ENCODE results near the gene WDR33.
"Not testable (repeated sequence)": the region's sequence is repeated elsewhere in the genome, so short reads cannot be mapped to it uniquely, and the experiment has no call there.

The WDR33 gene

DNA sequence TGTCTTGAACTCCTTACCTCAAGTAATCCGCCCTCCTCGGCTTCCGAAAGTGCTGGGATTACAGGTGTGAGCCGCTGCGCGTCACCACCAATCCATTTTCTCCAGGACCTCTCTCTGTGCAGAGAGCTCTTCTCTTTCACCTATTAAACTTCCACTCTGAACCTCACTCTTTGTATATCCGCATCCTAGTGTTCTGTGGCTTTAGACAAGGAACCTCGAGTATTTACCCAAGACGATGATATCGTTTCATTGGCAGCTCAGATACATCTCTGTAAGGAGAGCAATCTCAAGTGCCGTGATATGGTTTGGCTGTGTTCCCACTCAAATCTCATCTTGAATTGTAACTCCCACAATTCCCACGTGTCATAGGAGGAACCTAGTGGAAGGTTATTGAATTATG is 15.1 kb upstream of the WDR33 start:
- H3K9me3 ChIP-seq (ENCODE audit: insufficient read depth, low read length) = peaks cover 48% of the 10 kb centered on the region

DNA sequence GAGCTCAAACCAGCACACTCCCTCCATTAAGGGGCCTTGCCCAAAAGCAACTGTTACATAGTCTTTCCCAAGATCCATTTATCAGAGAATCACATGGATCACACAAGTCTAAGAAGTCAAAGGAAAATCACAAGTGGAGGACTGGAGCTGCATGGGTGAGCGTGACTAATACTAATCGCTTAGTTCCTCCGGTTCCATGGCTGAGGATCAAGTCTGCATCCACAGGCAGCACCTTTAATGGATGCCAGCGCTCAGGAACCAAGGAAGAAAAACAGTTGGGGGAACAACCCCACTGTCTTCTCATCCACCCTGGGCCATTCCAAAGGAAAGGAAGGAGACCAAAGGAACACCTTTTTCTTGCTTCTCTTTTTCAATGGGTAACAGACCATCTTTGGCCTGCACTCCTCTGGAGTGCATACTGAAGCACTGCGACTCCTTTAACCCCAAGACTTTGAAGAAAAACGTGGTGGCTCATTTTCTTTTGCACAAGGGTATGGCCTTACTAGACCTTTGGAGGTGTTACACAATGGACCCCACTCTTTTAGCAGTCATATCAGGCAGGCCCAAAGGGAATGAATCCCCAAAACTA is 9.2 kb upstream of the WDR33 start:
- H3K27me3 ChIP-seq (ENCODE audit: insufficient read depth, insufficient read length) = no peaks in the 10 kb centered on the region
- H3K4me3 ChIP-seq (ENCODE audit: insufficient read length, low read depth) = no peak overlapping the region
- TF ChIP-seq YY1 (IDR thresholded peaks at IDR 0.05; ENCODE audit: insufficient read depth, insufficient read length) (peak; percentile 14), ZNF274 (IDR thresholded peaks at IDR 0.05; ENCODE audit: low read depth, low read length) (no peak)
- H3K9me3 ChIP-seq (ENCODE audit: insufficient read depth, low read length) = peaks cover 41% of the 10 kb centered on the region
- H3K9ac ChIP-seq (ENCODE audit: insufficient read length, low read depth) = no peak overlapping the region
- no peak for DNase-seq (ENCODE audit: low read depth, low spot score)
- no peaks in the 10 kb centered on the region for H3K36me3 ChIP-seq (ENCODE audit: insufficient read depth, insufficient read length, low read length)
- H3K4me1 ChIP-seq (ENCODE audit: insufficient read depth, insufficient read length) = no peaks in the 10 kb centered on the region

More for the DNA sequence above, 15.1 kb upstream of the WDR33 start:
- peaks cover 3% of the 10 kb centered on the region for H3K4me1 ChIP-seq (ENCODE audit: insufficient read depth, insufficient read length)
- DNase-seq (ENCODE audit: low read depth, low spot score) = no peak
- no peak overlapping the region for H3K9ac ChIP-seq (ENCODE audit: insufficient read length, low read depth)
- H3K36me3 ChIP-seq (ENCODE audit: insufficient read depth, insufficient read length, low read length) = no peaks in the 10 kb centered on the region
- peaks cover 2% of the 10 kb centered on the region for H3K27me3 ChIP-seq (ENCODE audit: insufficient read depth, insufficient read length)
- TF ChIP-seq ZNF274 (IDR thresholded peaks at IDR 0.05; ENCODE audit: low read depth, low read length) (no peak), SUZ12 (IDR thresholded peaks at IDR 0.05; ENCODE audit: extremely low read depth, insufficient read depth, insufficient read length) (no peak), YY1 (IDR thresholded peaks at IDR 0.05; ENCODE audit: insufficient read depth, insufficient read length) (no peak)
- no peak overlapping the region for H3K4me3 ChIP-seq (ENCODE audit: insufficient read length, low read depth)

DNA sequence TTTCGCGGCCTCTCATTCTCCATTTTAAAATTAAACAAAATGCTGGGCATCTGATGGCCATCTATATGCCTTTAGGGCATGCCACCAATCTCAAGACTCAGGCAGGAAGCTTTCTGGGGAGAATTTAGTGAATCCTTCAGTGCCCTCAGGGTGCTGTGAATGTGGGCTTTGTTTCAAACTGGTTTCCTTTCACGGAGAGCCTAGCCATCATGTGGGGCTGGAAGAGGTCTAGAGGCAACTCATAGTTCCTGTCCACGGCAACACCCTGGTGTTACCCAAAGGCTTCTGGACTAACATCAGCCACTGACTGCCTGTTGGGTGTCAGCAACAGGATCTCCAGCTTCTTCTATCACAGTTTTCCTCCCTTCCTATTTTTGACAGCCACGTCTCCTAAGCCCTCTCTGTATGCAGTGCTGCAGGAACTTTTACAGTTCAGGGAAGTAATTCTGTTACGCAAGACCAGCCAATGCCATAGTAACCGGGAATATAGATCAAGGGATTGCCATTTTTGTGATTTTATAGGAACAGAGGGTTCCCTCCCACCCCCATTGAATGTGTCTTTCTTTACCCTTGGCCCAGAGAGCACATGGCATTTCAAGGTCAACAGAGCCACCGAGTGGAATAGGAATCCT is 7.9 kb upstream of the WDR33 start:
- no peak overlapping the region for H3K4me3 ChIP-seq (ENCODE audit: insufficient read length, low read depth)
- peaks cover 40% of the 10 kb centered on the region for H3K9me3 ChIP-seq (ENCODE audit: insufficient read depth, low read length)
- H3K9ac ChIP-seq (ENCODE audit: insufficient read length, low read depth) = no peak overlapping the region
- TF ChIP-seq ZNF274 (IDR thresholded peaks at IDR 0.05; ENCODE audit: low read depth, low read length) (no peak), SUZ12 (IDR thresholded peaks at IDR 0.05; ENCODE audit: extremely low read depth, insufficient read depth, insufficient read length) (no peak)
- H3K36me3 ChIP-seq (ENCODE audit: insufficient read depth, insufficient read length, low read length) = no peaks in the 10 kb centered on the region
- DNase-seq (ENCODE audit: low read depth, low spot score) = no peak
- no peaks in the 10 kb centered on the region for H3K4me1 ChIP-seq (ENCODE audit: insufficient read depth, insufficient read length)
- no peaks in the 10 kb centered on the region for H3K27me3 ChIP-seq (ENCODE audit: insufficient read depth, insufficient read length)

DNA sequence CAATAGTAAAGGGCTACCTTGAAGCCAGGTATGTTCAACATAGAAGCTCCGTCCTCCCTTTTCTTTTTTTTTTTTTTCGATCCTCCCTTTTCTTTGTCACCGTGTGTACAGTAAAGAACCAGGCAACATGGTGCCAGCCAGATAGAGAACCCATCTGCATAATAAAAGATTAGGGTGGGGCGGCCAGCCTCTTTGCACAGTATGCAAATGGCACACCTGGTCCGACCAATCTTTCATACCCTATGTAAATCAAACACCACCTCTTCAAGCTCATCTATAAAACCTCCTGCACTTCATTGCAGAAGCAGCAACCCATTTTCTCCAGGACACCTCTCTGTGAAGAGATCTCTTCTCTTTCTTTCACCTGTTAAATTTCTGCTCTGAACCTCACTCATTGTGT is 7.3 kb upstream of the WDR33 start:
- Histone ChIP-seq H3K9ac (ENCODE audit: insufficient read length, low read depth) (no peak overlapping the region), H3K9me3 (ENCODE audit: insufficient read depth, low read length) (peaks cover 40% of the 10 kb centered on the region), H3K27me3 (ENCODE audit: insufficient read depth, insufficient read length) (no peaks in the 10 kb centered on the region), H3K4me3 (ENCODE audit: insufficient read length, low read depth) (no peak overlapping the region), H3K36me3 (ENCODE audit: insufficient read depth, insufficient read length, low read length) (no peaks in the 10 kb centered on the region), H3K4me1 (ENCODE audit: insufficient read depth, insufficient read length) (no peaks in the 10 kb centered on the region)
- no peak for DNase-seq (ENCODE audit: low read depth, low spot score)
- TF ChIP-seq YY1 (IDR thresholded peaks at IDR 0.05; ENCODE audit: insufficient read depth, insufficient read length) = no peak
- TF ChIP-seq ZNF274 (IDR thresholded peaks at IDR 0.05; ENCODE audit: low read depth, low read length) = no peak
- TF ChIP-seq SUZ12 (IDR thresholded peaks at IDR 0.05; ENCODE audit: extremely low read depth, insufficient read depth, insufficient read length) = no peak

DNA sequence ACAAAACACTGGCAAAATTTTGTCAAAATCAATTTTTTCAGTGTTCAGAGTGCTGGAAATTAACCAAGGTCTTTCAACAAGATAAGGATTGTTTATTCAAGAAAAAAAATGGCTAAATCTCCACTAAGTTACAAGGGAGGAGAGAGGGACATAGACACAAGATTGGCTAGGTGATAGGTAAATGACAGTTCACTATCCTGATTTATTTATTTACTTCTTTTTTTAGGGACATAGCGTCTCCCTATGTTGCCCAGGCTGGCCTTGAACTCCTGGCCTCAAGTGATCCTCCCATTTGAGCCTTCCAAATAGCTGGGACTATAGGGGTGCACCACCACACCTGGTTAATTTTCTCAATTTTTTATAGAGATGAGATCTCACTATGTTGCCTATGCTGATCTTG is 3.7 kb upstream of the WDR33 start:
- TF ChIP-seq YY1 (IDR thresholded peaks at IDR 0.05; ENCODE audit: insufficient read depth, insufficient read length) = no peak
- no peak for TF ChIP-seq ZNF274 (IDR thresholded peaks at IDR 0.05; ENCODE audit: low read depth, low read length)
- TF ChIP-seq SUZ12 (IDR thresholded peaks at IDR 0.05; ENCODE audit: extremely low read depth, insufficient read depth, insufficient read length) = no peak
- H3K9me3 ChIP-seq (ENCODE audit: insufficient read depth, low read length) = peaks cover 18% of the 10 kb centered on the region
- no peak overlapping the region for H3K9ac ChIP-seq (ENCODE audit: insufficient read length, low read depth)
- no peaks in the 10 kb centered on the region for H3K36me3 ChIP-seq (ENCODE audit: insufficient read depth, insufficient read length, low read length)
- H3K4me3 ChIP-seq (ENCODE audit: insufficient read length, low read depth) = no peak overlapping the region
- H3K27me3 ChIP-seq (ENCODE audit: insufficient read depth, insufficient read length) = no peaks in the 10 kb centered on the region
- H3K4me1 ChIP-seq (ENCODE audit: insufficient read depth, insufficient read length) = no peaks in the 10 kb centered on the region
- no peak for DNase-seq (ENCODE audit: low read depth, low spot score)

DNA sequence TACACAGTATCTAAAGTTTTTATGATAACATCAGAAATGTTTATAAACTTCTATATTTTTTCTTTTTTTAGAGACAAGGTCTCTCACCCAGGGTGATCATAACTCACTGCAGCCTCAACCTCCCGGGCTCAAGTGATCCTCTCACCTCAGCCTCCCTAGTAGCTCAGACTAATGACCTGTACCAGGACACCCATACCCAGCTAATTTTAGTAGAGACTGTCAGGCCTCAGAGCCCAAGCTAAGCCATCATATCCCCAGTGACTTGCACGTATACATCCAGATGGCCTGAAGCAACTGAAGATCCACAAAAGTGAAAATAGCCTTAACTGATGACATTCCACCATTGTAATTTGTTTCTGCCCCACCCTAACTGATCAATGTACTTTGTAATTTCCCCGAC is 1.5 kb upstream of the WDR33 start:
- not testable (repeated sequence) for DNase-seq (ENCODE audit: low read depth, low spot score); H3K4me1 ChIP-seq (ENCODE audit: insufficient read depth, insufficient read length); H3K27me3 ChIP-seq (ENCODE audit: insufficient read depth, insufficient read length); H3K9me3 ChIP-seq (ENCODE audit: insufficient read depth, low read length); H3K4me3 ChIP-seq (ENCODE audit: insufficient read length, low read depth); H3K36me3 ChIP-seq (ENCODE audit: insufficient read depth, insufficient read length, low read length); H3K9ac ChIP-seq (ENCODE audit: insufficient read length, low read depth)

DNA sequence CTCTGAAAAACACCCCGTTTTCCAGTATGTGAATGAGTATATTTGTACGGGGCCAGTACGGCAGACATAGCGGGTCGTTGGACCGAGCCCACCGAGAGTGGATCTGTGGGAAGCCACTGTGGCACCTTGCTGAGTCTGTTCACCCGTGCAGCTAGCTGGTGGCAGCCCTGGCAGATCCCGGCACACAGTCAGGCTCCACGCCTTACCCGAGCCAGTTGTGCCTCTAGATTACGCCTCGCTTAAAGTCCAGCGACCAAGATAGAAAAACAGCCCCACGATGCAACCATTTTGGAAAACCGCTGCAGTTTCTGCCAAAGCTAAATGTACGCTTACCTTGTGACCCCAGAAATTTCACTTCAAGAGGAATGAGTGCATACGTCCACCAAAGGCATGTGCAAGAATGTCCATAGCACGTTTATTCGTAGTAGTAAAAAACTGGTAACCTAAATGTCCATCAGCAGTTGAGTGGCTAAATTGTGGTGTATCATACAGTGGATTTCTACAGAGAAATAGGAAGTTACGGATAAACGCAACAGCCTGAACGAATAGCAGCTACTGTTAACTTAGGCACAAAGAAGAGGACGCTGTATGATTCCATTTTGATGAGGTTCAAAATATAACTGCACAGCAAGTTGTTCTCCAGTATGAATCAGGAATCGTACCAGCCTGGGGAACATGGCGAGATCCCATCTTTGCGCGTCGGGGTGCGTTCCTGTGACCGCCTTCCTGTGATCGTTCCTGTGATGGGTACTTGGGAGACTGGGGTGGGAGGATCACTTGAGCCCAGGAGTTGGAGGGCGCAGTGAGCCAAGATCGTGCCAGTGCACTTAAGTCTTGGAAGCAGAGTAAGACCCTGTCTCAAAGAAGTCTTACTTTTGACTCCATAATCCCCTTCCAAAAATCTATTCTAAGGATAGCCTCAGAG is 688 bp upstream of the WDR33 start:
- no peaks in the 10 kb centered on the region for H3K4me1 ChIP-seq (ENCODE audit: insufficient read depth, insufficient read length)
- H3K9ac ChIP-seq (ENCODE audit: insufficient read length, low read depth) = peak overlapping the region; percentile 92
- no peaks in the 10 kb centered on the region for H3K36me3 ChIP-seq (ENCODE audit: insufficient read depth, insufficient read length, low read length)
- H3K27me3 ChIP-seq (ENCODE audit: insufficient read depth, insufficient read length) = no peaks in the 10 kb centered on the region
- no peak for DNase-seq (ENCODE audit: low read depth, low spot score)
- peak overlapping the region; percentile 93 for H3K4me3 ChIP-seq (ENCODE audit: insufficient read length, low read depth)
- H3K9me3 ChIP-seq (ENCODE audit: insufficient read depth, low read length) = no peaks in the 10 kb centered on the region
- TF ChIP-seq YY1 (IDR thresholded peaks at IDR 0.05; ENCODE audit: insufficient read depth, insufficient read length) (no peak), SUZ12 (IDR thresholded peaks at IDR 0.05; ENCODE audit: extremely low read depth, insufficient read depth, insufficient read length) (no peak), ZNF274 (IDR thresholded peaks at IDR 0.05; ENCODE audit: low read depth, low read length) (no peak)
